ENCODE measurements around the gene MED31.
"Not testable (repeated sequence)": the region's sequence is repeated elsewhere in the genome, so short reads cannot be mapped to it uniquely, and the experiment has no call there.

Gene MED31

GRCh38 chr17:6599364-6599763 lies 52.0 kb downstream of the MED31 start:
- DNase-seq (ENCODE audit: low read depth), result no peak
- no peak for TF ChIP-seq CTCF (IDR thresholded peaks at IDR 0.05; ENCODE audit: low read length, missing control alignments)
- H3K4me3 ChIP-seq (replicated peaks; ENCODE audit: low read depth, low read length), result no peak overlapping the region

DNA sequence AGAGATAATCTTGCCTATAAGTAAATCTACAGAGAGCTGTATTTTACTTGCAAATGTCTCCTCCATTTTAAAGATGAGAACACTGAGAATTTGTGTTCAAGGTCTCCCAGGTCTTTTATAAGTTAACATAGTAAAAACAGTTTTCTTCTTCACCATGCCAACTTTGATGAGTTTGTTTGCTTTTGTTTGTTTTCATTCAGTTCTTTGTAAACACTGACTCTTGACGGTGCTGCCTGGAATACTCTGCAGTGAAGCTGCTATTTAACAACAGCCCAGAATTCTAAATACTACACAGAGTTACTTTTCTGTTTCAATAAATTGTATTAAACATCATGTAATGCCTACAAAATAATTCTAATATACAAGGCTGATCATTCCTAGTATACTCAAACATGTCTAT lies 53.7 kb downstream of the MED31 start:
- no peak for TF ChIP-seq CTCF (IDR thresholded peaks at IDR 0.05; ENCODE audit: low read length, missing control alignments)
- H3K4me3 ChIP-seq (replicated peaks; ENCODE audit: low read depth, low read length), result no peak overlapping the region
- no peak for DNase-seq (ENCODE audit: low read depth)

DNA sequence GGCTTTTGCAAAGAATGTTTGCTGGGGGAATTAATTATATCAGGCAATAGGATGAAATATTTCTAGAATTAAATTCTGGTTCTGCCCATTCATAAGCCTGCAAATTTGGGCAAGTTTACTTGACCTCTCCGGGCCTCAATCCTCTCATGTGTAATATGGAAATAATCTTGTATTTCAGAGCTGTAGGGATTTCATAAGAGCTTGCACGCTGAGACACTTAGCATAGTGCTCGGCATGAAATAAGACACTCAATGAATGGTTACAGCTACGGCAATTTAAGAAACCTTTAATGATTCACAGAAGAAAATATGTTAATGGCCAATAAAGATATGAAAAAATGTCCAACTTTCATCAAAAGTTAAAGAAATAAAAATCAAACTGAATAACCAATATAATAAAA lies 54.5 kb downstream of the MED31 start:
- no peak for TF ChIP-seq CTCF (IDR thresholded peaks at IDR 0.05; ENCODE audit: low read length, missing control alignments)
- DNase-seq (ENCODE audit: low read depth), result no peak
- H3K4me3 ChIP-seq (replicated peaks; ENCODE audit: low read depth, low read length), result no peak overlapping the region

DNA sequence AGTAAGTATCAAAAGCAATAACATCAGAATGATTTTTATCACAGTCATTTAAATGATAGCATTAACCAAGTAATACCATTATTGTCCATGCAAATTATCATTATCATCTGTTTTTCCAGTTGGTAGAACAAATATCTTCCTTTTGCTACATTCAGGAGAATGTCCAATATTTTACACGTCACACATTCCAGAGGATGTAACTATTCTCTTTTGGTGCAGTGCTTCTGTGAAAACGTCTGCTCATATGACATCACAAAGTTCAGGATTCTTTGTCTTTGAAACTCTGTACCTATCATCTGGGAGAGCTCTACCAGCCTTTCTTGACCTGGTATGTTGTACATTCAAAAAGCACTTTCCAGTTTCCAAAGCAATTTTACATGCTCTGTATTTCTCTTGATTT lies 54.9 kb downstream of the MED31 start:
- no peak overlapping the region for H3K4me3 ChIP-seq (replicated peaks; ENCODE audit: low read depth, low read length)
- no peak for TF ChIP-seq CTCF (IDR thresholded peaks at IDR 0.05; ENCODE audit: low read length, missing control alignments)
- DNase-seq (ENCODE audit: low read depth), result no peak

DNA sequence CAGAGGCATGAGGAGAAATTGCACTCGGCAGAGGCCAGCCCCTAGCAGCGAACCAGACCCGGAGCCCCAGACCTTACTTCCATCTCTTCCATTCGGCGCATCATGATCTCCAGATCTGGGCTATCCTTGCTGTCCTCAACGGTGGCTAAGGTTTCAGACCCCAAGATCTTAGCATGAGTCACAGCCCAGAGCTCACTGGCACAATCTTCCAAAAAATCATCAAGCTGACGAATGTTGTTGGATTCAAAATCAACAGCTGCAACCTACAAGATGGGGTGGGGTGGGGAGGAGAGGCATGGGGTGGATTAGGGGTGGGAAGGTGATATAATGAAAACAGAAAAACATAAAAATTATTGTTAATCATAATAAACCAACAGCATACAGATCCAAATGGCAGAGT lies 55.3 kb downstream of the MED31 start:
- H3K4me3 ChIP-seq (replicated peaks; ENCODE audit: low read depth, low read length), result no peak overlapping the region
- TF ChIP-seq CTCF (IDR thresholded peaks at IDR 0.05; ENCODE audit: low read length, missing control alignments), result no peak
- no peak for DNase-seq (ENCODE audit: low read depth)

GRCh38 chr17:6593371-6593770 lies 58.0 kb downstream of the MED31 start:
- H3K4me3 ChIP-seq (replicated peaks; ENCODE audit: low read depth, low read length); DNase-seq (ENCODE audit: low read depth): not testable (repeated sequence)
